Right atrium auricular region (tissue), 2 donors: ENCODE measurements around the gene MICALL2. TPM values are rescaled to one million over a fixed set of nuclear protein-coding genes. Genes with fewer than 3 reads are reported as not detected.

Experiments used
- DNase-seq: peaks from one replicate; pipeline ENCODE4 v3.0.0-alpha.2; 2019; ENCODE audit warnings: low spot score
- H3K27ac ChIP-seq, 2 donors: fragments of 200-600 bp; sonication (generic); 1 replicate in 1 of 2; 2 replicates in 1 of 2; pipeline ENCODE4 v1.5.1; 2016 to 2019
- H3K27me3 ChIP-seq, 2 donors: fragments of 200-600 bp; sonication (generic); one replicate each; pipeline versions ENCODE4 v1.5.1 to v1.6.0; 2017 to 2019
- H3K36me3 ChIP-seq: fragments of 200-600 bp; sonication (generic); one replicate; pipeline ENCODE4 v1.5.1; 2016
- H3K4me1 ChIP-seq, 2 donors: fragments of 200-600 bp; sonication (generic); one replicate each; pipeline versions ENCODE4 v1.5.1 to v1.6.0; 2017 to 2019
- H3K4me3 ChIP-seq, 2 donors: fragments of 200-600 bp; sonication (generic); 1 replicate in 1 of 2; 2 replicates in 1 of 2; pipeline ENCODE4 v1.5.1; 2017 to 2019; ENCODE audit warnings: mild to moderate bottlenecking in 1 of 2, moderate library complexity in 1 of 2
- H3K9me3 ChIP-seq, 2 donors: fragments of 200-600 bp; sonication (generic); one replicate each; pipeline ENCODE4 v1.5.1; 2019
- total RNA-seq, 2 donors: library from RNA; depleted of rRNA; stranded (reverse); fragments of >200 nt; gene quantifications; one replicate each; pipeline ENCODE4 v1.1.0, GENCODE V29; 2016
- TF ChIP-seq, protein P1 (sequence below), 2 donors: fragments of 200-600 bp; sonication (generic); IDR thresholded peaks; one replicate each; pipeline ENCODE4 v1.5.1; 2019; ENCODE audit warnings: antibody characterized with exemption in 2 of 2

MICALL2 gene
- total RNA-seq, 2 donors from 2014 or later, result 3.6 to 9.4 TPM

DNA sequence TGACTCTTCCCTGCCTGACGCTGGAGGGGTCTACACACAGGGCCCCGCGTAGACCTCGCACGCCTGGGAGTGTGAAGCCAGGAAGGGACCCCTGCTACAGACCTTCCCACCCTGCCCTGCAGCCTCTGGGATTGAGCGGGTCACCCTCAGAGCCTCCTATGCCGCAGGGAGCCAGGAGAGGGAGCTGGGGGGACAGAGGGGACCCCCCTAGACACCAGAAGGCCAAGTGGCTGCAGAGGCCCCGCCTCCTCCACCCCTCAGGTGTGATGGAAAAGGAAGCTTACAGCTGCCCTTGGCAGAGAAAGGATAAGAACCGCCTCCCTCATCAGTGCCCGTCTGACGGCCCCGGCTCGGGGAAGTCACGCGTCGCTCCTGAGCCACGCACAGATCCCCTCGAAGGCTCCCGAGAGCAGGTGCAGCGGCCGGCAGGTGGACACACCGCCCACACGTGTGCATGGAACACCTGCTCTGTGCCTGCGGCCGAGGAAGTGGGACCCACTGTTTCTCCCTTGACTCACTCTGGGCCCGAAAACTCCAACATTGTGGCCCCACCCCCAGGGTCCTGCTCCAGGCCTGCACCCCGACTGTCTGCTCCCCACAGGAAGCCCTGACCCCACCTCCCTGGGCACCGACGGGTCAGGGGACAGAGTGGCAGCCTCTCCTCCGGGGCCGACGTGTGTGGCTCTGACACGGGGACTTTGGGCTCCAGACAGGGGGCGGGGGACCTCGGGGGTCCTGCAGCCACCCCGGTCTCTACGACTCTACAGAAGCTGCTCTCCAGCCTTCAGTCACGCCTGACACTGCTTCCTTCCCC is 73.3 kb downstream of the MICALL2 start:
- H3K27me3 ChIP-seq, result no peaks in the 10 kb centered on the region
- no peaks in the 10 kb centered on the region for H3K36me3 ChIP-seq
- H3K27ac ChIP-seq, result no peak overlapping the region
- no peak for DNase-seq
- H3K4me3 ChIP-seq, result no peak overlapping the region
- H3K9me3 ChIP-seq, result no peaks in the 10 kb centered on the region
- TF ChIP-seq, protein P1, sequence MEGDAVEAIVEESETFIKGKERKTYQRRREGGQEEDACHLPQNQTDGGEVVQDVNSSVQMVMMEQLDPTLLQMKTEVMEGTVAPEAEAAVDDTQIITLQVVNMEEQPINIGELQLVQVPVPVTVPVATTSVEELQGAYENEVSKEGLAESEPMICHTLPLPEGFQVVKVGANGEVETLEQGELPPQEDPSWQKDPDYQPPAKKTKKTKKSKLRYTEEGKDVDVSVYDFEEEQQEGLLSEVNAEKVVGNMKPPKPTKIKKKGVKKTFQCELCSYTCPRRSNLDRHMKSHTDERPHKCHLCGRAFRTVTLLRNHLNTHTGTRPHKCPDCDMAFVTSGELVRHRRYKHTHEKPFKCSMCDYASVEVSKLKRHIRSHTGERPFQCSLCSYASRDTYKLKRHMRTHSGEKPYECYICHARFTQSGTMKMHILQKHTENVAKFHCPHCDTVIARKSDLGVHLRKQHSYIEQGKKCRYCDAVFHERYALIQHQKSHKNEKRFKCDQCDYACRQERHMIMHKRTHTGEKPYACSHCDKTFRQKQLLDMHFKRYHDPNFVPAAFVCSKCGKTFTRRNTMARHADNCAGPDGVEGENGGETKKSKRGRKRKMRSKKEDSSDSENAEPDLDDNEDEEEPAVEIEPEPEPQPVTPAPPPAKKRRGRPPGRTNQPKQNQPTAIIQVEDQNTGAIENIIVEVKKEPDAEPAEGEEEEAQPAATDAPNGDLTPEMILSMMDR (IDR thresholded peaks at IDR 0.05), result no peak
- no peaks in the 10 kb centered on the region for H3K4me1 ChIP-seq

DNA sequence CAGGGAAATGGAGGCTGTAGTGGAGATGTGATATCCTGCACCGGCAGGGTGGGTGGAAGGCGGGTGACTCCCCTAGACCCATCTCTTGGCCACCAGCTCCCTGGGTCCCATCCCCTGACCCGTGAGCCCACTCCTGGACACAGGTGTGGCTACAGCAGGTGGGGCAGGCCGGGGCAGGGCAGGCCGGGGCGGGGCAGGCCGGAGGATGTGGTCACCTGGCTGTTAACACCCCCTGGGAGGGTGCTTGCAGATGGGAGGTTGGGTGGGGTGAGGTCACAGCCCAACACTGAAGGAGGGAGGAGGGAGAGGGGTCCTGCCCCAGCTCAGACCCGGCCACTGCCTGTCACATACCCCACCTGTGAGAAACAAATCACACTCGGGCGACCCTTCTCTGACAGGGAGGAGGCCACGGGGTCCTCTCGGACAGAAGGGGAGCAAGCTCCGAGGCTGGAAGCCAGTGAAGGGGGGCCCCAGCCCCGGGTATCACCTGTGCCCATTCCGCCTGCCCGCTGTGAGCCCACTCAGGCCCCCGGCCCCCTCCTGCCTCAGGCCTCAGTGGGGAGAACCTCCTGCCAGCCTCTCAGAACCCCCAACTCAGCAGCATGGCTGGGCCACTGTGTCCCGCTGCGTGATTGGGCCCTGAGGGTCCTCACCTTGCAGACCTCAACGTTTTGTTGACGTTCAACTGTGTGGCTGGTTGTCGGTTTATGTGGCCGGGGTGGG is 74.0 kb downstream of the MICALL2 start:
- DNase-seq, result no peak
- Histone ChIP-seq H3K4me3 (no peak overlapping the region), H3K27ac (no peak overlapping the region), H3K36me3 (no peaks in the 10 kb centered on the region), H3K4me1 (no peaks in the 10 kb centered on the region), H3K27me3 (no peaks in the 10 kb centered on the region), H3K9me3 (no peaks in the 10 kb centered on the region)
- TF ChIP-seq, protein P1 (IDR thresholded peaks at IDR 0.05), result no peak

Other genes with a start within 250 kb of the MICALL2 start
- gene UNCX, start 226.6 kb downstream of the MICALL2 start, total RNA-seq, result not detected
- 10 to 100 TPM; 29.0 to 47.0 TPM for gene INTS1, start 44.9 kb upstream of the MICALL2 start, total RNA-seq
- 10 to 100 TPM; 29.6 to 70.9 TPM for gene MAFK, start 71.2 kb upstream of the MICALL2 start, total RNA-seq
- gene TMEM184A, start 96.7 kb upstream of the MICALL2 start, total RNA-seq, result under 1 TPM in 1 of 2 donors, not detected in 1; 0.28 TPM
- 10 to 100 TPM; 21.5 to 22.3 TPM for gene PSMG3, start 110.6 kb upstream of the MICALL2 start, total RNA-seq
- 10 to 100 TPM in 1 of 2 donors, 1 to 10 TPM in 1; 6.5 to 15.3 TPM for gene ELFN1, start 210.8 kb upstream of the MICALL2 start, total RNA-seq